MCF 10A (cell line): ENCODE measurements around the gene COA1. TPM values are rescaled to one million over a fixed set of nuclear protein-coding genes. Genes with fewer than 3 reads are reported as not detected.

Source experiments
- BruUV-seq: library from RNA; stranded (reverse); fragments of 400-500 nt; replicated peaks from 2 replicates; lab custom pipeline; 2021; lab: Mats Ljungman, UMichigan
- CTCF ChIA-PET: fragments of 300-600 bp; sonication (Branson Sonifier 250); formaldehyde crosslinking; extraction: SDS; loops from one replicate; lab custom pipeline; 2021; ENCODE audit warnings: antibody characterized with exemption, inconsistent platforms; lab: Yijun Ruan, JAX
- POLR2A ChIA-PET: fragments of 300-600, 350-650 bp; sonication (Branson Sonifier 250); formaldehyde crosslinking; extraction: SDS; loops from one replicate; lab custom pipeline; 2020; ENCODE audit warnings: antibody characterized with exemption, inconsistent platforms; lab: Yijun Ruan, JAX
- DNase-seq: peaks from one replicate; pipeline ENCODE4 v3.0.0-alpha.2; 2018; ENCODE audit not compliant: unreplicated experiment
- H3K27ac Mint-ChIP-seq: one replicate; pipeline ENCODE4 v1.8.0; 2022; ENCODE audit warnings: mild to moderate bottlenecking, low read depth, mixed read lengths; ENCODE audit not compliant: unreplicated experiment
- H3K27me3 Mint-ChIP-seq: one replicate; pipeline ENCODE4 v1.8.0; 2022; ENCODE audit warnings: mixed read lengths; ENCODE audit not compliant: insufficient read depth, unreplicated experiment
- H3K36me3 Mint-ChIP-seq: one replicate; pipeline ENCODE4 v1.8.0; 2022; ENCODE audit warnings: mild to moderate bottlenecking, moderate library complexity, mixed read lengths; ENCODE audit not compliant: insufficient read depth, unreplicated experiment
- H3K4me1 Mint-ChIP-seq: one replicate; pipeline ENCODE4 v1.8.0; 2022; ENCODE audit warnings: mixed read lengths; ENCODE audit not compliant: insufficient read depth, unreplicated experiment
- H3K4me3 Mint-ChIP-seq: one replicate; pipeline ENCODE4 v1.8.0; 2022; ENCODE audit warnings: mild to moderate bottlenecking, moderate library complexity, mixed read lengths; ENCODE audit not compliant: unreplicated experiment
- H3K9me3 Mint-ChIP-seq: one replicate; pipeline ENCODE4 v1.8.0; 2022; ENCODE audit warnings: mixed read lengths; ENCODE audit not compliant: unreplicated experiment
- CTCF ChIP-seq: fragments of 200-600 bp; IDR thresholded peaks from one replicate; pipeline ENCODE4 v1.8.0; 2022; ENCODE audit warnings: antibody characterized with exemption, mild to moderate bottlenecking; ENCODE audit not compliant: unreplicated experiment
- intact Hi-C: fragments of 100-400 bp; cut with micrococcal nuclease; formaldehyde crosslinking; loops from 2 replicates; pipeline ENCODE4 v1.14.1; 2022
- total RNA-seq: library from RNA; stranded (reverse); gene quantifications from 2 replicates; pipeline ENCODE4 v1.2.3, GENCODE V29; 2022

Gene COA1
- total RNA-seq, 1 experiment from 2014 or later, result 68.5 TPM

DNA sequence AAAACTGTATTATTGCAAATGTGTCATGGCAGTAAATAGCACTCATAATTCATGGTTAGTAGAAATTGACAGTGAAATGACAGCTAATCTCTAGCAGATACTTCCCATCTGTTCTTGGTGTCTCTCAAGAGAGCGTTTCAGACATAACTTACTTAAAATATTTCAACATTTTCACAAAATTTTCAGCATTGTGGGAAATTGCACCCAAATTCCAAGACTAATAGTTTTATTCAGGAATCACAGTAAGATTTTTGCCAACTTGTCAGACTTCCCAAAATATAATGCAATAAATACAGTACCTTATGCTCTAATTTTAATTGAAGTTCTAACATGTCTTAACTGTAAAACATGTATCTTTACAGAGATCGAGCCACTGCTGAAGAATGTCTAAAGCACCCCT is 105.2 kb downstream of the COA1 start:
- no peak for DNase-seq

GRCh38 chr7:43621729-43622448 is 107.4 kb downstream of the COA1 start:
- Mint-ChIP-seq H3K36me3 (peaks cover 43% of the 10 kb centered on the region), H3K4me3 (no peak overlapping the region), H3K9me3 (no peaks in the 10 kb centered on the region), H3K27me3 (no peaks in the 10 kb centered on the region), H3K27ac (peak overlapping the region; percentile 68), H3K4me1 (peaks cover 19% of the 10 kb centered on the region)
- intact Hi-C loops, result no loop called here
- DNase-seq, result no peak
- BruUV-seq, result no TSS peak
- TF ChIP-seq CTCF, result no peak
- ChIA-PET CTCF (interaction anchor here (0.6 to 1.2 kb wide), 4 partner anchors 18 to 79 kb away, joined by 3 to 9 read pairs (median 3); partner anchors contain the start of gene STK17A), POLR2A (interaction anchor here (0.6 to 3.1 kb wide), 7 partner anchors 16 to 78 kb away, joined by 3 to 11 read pairs (median 3); partner anchors contain the start of gene STK17A)

More for the DNA sequence above, 105.2 kb downstream of the COA1 start:
- ChIA-PET POLR2A (interaction anchor here (0.6 kb wide), 1 partner anchor 46 kb away, joined by 4 read pairs; no protein-coding TSS in a partner anchor), CTCF (no interaction called here)
- Mint-ChIP-seq H3K9me3 (no peaks in the 10 kb centered on the region), H3K4me1 (peaks cover 19% of the 10 kb centered on the region), H3K27ac (peak overlapping the region; percentile 15), H3K4me3 (no peak overlapping the region), H3K36me3 (peaks cover 66% of the 10 kb centered on the region), H3K27me3 (no peaks in the 10 kb centered on the region)
- no peak for TF ChIP-seq CTCF
- BruUV-seq, result no TSS peak
- intact Hi-C loops, result no loop called here

GRCh38 chr7:43619213-43620012 is 109.9 kb downstream of the COA1 start:
- no peak overlapping the region for H3K4me3 Mint-ChIP-seq
- H3K27ac Mint-ChIP-seq, result no peak overlapping the region
- no peaks in the 10 kb centered on the region for H3K27me3 Mint-ChIP-seq
- POLR2A ChIA-PET, result interaction anchor here (0.7 to 1.3 kb wide), 2 partner anchors 13 to 81 kb away, joined by 3 read pairs; no protein-coding TSS in a partner anchor
- no peaks in the 10 kb centered on the region for H3K9me3 Mint-ChIP-seq
- TF ChIP-seq CTCF, result no peak
- H3K36me3 Mint-ChIP-seq, result peaks cover 19% of the 10 kb centered on the region
- CTCF ChIA-PET, result interaction anchor here (0.6 to 2.2 kb wide), 6 partner anchors 8 to 777 kb away, joined by 3 to 9 read pairs (median 4); partner anchors contain the start of gene STK17A
- DNase-seq, result no peak
- BruUV-seq, result no TSS peak
- intact Hi-C loops, result no loop called here
- peaks cover 5% of the 10 kb centered on the region for H3K4me1 Mint-ChIP-seq
